HepG2 (cell line): Measurements from ENCODE around the gene HDAC3. TPM values are rescaled to one million over a fixed set of nuclear protein-coding genes. Genes with fewer than 3 reads are reported as not detected.

Experiments used
- ATM ChIP-seq: fragments of 450-650 bp; IDR thresholded peaks from 2 replicates; pipeline ENCODE4 v1.7.1; 2017; ENCODE audit warnings: mild to moderate bottlenecking, borderline replicate concordance
- CSRNP1 ChIP-seq: sonication (generic); formaldehyde crosslinking; IDR thresholded peaks from 2 replicates; pipeline ENCODE4 v1.8.1; 2023; ENCODE audit warnings: mild to moderate bottlenecking, missing genetic modification reagents
- ELF1 ChIP-seq: sonication (generic); formaldehyde crosslinking; IDR thresholded peaks from 2 replicates; pipeline ENCODE4 v1.4.0; 2020; ENCODE audit warnings: missing genetic modification reagents
- HHEX ChIP-seq: IDR thresholded peaks from 2 replicates; pipeline ENCODE4 v1.6.1; 2016; ENCODE audit warnings: control low read depth
- POLR2A ChIP-seq, 2 experiments: IDR thresholded peaks; 2 replicates each; pipeline ENCODE4 v1.6.1; 2011; ENCODE audit warnings: low read depth in 2 of 2, low read length in 2 of 2, mild to moderate bottlenecking in 1 of 2, moderate library complexity in 1 of 2; ENCODE audit not compliant: insufficient read depth in 1 of 2
- RARG ChIP-seq: sonication (generic); formaldehyde crosslinking; IDR thresholded peaks from 2 replicates; pipeline ENCODE4 v1.4.0; 2020; ENCODE audit warnings: low read depth, mild to moderate bottlenecking, missing genetic modification reagents
- ZBTB43 ChIP-seq: sonication (generic); formaldehyde crosslinking; conservative IDR thresholded peaks from 2 replicates; pipeline ENCODE4 v1.4.0; 2020; ENCODE audit warnings: missing genetic modification reagents
- ZNF407 ChIP-seq: sonication (generic); formaldehyde crosslinking; IDR thresholded peaks from one replicate; pipeline ENCODE4 v1.5.1; 2020; ENCODE audit warnings: mild to moderate bottlenecking, missing genetic modification reagents; ENCODE audit errors: not compliant biosample characterization
- ZNF770 ChIP-seq: sonication (generic); formaldehyde crosslinking; IDR thresholded peaks from 2 replicates; pipeline ENCODE4 v1.5.0; 2020; ENCODE audit warnings: mild to moderate bottlenecking, missing genetic modification reagents
- polyA plus RNA-seq, 8 experiments: library from polyadenylated mRNA; depleted of rRNA in 3 of 8; stranded (reverse) in 7 of 8; unstranded in 1 of 8; fragments of >200 nt; fragmentation: Illumina TruSeq in 4 of 8; extraction: Trizol in 4 of 8; gene quantifications; 2 replicates each; pipeline versions ENCODE4 v1.2.1 to v1.2.3, GENCODE V29; 2011 to 2016; ENCODE audit warnings: low read depth in 4 of 8, missing spikeins in 1 of 8, mixed read lengths in 1 of 8; ENCODE audit not compliant: insufficient read depth in 1 of 8
- total RNA-seq, 5 experiments: library from RNA; depleted of rRNA; stranded (reverse); fragments of >200 nt; fragmentation: Illumina TruSeq; extraction: Trizol; gene quantifications; 2 replicates each; pipeline ENCODE4 v1.2.3, GENCODE V29; 2016; ENCODE audit warnings: low read depth in 1 of 5
- TF ChIP-seq, protein P1 (sequence below): sonication (generic); formaldehyde crosslinking; IDR thresholded peaks from 2 replicates; pipeline ENCODE4 v1.5.1; 2020; ENCODE audit warnings: mild to moderate bottlenecking, missing genetic modification reagents, moderate library complexity

Gene HDAC3
- total and polyA plus RNA-seq, 2 of the 13 experiments (the other 11 are each of a cell fraction or from before 2014, with no cell fraction given), result 84.0 to 94.1 TPM

DNA sequence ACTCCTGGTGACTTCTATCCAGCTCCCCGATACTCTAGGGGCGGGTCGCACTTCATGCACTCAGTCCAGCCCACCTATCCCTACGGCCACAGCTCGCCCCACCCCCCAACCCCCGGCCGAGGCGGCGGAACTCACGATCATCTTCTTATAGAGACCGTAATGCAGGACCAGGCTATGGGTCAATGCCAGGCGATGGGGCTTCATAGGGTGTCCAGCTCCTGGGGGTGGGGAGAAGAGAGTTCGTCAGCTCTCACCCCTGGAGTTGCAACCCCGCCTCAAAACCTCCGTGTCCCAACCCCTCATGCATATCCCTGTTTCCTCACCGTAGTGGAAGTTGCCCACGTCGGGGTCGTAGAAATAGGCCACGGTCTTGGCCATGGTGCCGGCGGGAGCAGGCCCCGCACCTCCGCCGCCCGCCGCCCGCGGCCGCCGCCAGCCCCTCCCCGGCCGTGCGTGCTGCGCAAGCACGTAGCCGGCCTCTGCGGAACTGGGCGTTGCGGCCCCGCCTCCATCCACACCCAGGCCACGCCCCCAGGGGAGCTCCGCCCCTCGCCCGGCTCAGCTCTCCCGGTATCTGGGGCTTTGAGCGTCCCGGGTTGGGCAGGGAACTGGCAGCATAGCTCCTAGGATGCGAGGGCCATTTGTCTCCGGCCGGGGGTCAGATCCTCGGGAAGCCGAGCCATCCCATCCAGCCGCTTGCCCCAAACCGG lies at the start of gene HDAC3, which contains the start of gene RELL2 (continued):
- peak; percentile 11 for TF ChIP-seq ZNF407 (CRISPR knock-in tag)
- no peak for TF ChIP-seq ZNF770 (CRISPR knock-in tag)
- TF ChIP-seq POLR2A (IDR thresholded peaks at IDR 0.05; ENCODE audit: insufficient read depth in 1 of 2, low read depth in 2 of 2, low read length in 2 of 2), result peak; percentile 67 to 90
- TF ChIP-seq ZBTB43 (CRISPR knock-in tag), result peak; percentile 60; the same call in 1 of the 2 replicates
- TF ChIP-seq HHEX (CRISPR knock-in tag), result no peak
- TF ChIP-seq ATM, result no peak
- TF ChIP-seq CSRNP1 (CRISPR knock-in tag), result 0 out of 2 replicates have a peak, but pooled peaks have one; percentile 45
- TF ChIP-seq RARG (CRISPR knock-in tag), result no peak
- TF ChIP-seq, protein P1, sequence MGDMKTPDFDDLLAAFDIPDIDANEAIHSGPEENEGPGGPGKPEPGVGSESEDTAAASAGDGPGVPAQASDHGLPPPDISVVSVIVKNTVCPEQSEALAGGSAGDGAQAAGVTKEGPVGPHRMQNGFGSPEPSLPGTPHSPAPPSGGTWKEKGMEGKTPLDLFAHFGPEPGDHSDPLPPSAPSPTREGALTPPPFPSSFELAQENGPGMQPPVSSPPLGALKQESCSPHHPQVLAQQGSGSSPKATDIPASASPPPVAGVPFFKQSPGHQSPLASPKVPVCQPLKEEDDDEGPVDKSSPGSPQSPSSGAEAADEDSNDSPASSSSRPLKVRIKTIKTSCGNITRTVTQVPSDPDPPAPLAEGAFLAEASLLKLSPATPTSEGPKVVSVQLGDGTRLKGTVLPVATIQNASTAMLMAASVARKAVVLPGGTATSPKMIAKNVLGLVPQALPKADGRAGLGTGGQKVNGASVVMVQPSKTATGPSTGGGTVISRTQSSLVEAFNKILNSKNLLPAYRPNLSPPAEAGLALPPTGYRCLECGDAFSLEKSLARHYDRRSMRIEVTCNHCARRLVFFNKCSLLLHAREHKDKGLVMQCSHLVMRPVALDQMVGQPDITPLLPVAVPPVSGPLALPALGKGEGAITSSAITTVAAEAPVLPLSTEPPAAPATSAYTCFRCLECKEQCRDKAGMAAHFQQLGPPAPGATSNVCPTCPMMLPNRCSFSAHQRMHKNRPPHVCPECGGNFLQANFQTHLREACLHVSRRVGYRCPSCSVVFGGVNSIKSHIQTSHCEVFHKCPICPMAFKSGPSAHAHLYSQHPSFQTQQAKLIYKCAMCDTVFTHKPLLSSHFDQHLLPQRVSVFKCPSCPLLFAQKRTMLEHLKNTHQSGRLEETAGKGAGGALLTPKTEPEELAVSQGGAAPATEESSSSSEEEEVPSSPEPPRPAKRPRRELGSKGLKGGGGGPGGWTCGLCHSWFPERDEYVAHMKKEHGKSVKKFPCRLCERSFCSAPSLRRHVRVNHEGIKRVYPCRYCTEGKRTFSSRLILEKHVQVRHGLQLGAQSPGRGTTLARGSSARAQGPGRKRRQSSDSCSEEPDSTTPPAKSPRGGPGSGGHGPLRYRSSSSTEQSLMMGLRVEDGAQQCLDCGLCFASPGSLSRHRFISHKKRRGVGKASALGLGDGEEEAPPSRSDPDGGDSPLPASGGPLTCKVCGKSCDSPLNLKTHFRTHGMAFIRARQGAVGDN, result peak; percentile 59; the same call in 1 of the 2 replicates
- peak; percentile 61 for TF ChIP-seq ELF1 (CRISPR knock-in tag)
